ENCODE results near the gene FBRS. TPM values are rescaled to one million over a fixed set of nuclear protein-coding genes. Genes with fewer than 3 reads are reported as not detected.

The FBRS gene
- total RNA-seq, 4 donors from 2014 or later, result 26.2 to 46.8 (median 31.7) TPM

GRCh38 chr16:30645727-30646126 is 12.5 kb upstream of the FBRS start:
- peaks cover 0 to 5% (median 2%) of the 10 kb centered on the region in 4 donors for H3K4me1 ChIP-seq
- H3K4me3 ChIP-seq, result no peak overlapping the region
- no peak for TF ChIP-seq POLR2A (IDR thresholded peaks at IDR 0.05)
- no peak for TF ChIP-seq CTCF (IDR thresholded peaks at IDR 0.05)
- TF ChIP-seq EP300 (IDR thresholded peaks at IDR 0.05), result no peak
- H3K27ac ChIP-seq, result no peak overlapping the region
- 62 to 69% methylated on average over 6 of the region's 6 CpGs for WGBS, 2 donors
- no peaks in the 10 kb centered on the region for H3K27me3 ChIP-seq
- no peak for DNase-seq (ENCODE audit: low spot score in 2 of 2)
- H3K36me3 ChIP-seq, result no peaks in the 10 kb centered on the region
- H3K9me3 ChIP-seq, result no peaks in the 10 kb centered on the region

GRCh38 chr16:30647274-30647571 is 11.0 kb upstream of the FBRS start:
- TF ChIP-seq CTCF (IDR thresholded peaks at IDR 0.05) (no peak), POLR2A (IDR thresholded peaks at IDR 0.05) (no peak), EP300 (IDR thresholded peaks at IDR 0.05) (no peak)
- no peaks in the 10 kb centered on the region for H3K9me3 ChIP-seq
- no peak overlapping the region for H3K27ac ChIP-seq
- H3K4me1 ChIP-seq, result peaks cover 0 to 13% (median 7%) of the 10 kb centered on the region in 4 donors
- 68 to 83% methylated on average over 1 of the region's 1 CpG for WGBS, 2 donors
- no peak overlapping the region for H3K4me3 ChIP-seq
- H3K36me3 ChIP-seq, result no peaks in the 10 kb centered on the region
- DNase-seq (ENCODE audit: low spot score in 2 of 2), result no peak
- H3K27me3 ChIP-seq, result no peaks in the 10 kb centered on the region

GRCh38 chr16:30649725-30650368 is 8.4 kb upstream of the FBRS start:
- TF ChIP-seq POLR2A (IDR thresholded peaks at IDR 0.05) (no peak), CTCF (IDR thresholded peaks at IDR 0.05) (no peak), EP300 (IDR thresholded peaks at IDR 0.05) (no peak)
- H3K27me3 ChIP-seq, result no peaks in the 10 kb centered on the region
- H3K36me3 ChIP-seq, result peaks cover 0 to 26% (median 9%) of the 10 kb centered on the region in 3 donors
- peaks cover 0 to 30% (median 8%) of the 10 kb centered on the region in 4 donors for H3K4me1 ChIP-seq
- peak overlapping the region; percentile 48 to 82 (median 68) for H3K4me3 ChIP-seq
- no peaks in the 10 kb centered on the region for H3K9me3 ChIP-seq
- 36 to 38% methylated on average over 21 to 22 of the region's 22 CpGs for WGBS, 2 donors
- peak overlapping the region; percentile 88 to 97 (median 94) for H3K27ac ChIP-seq
- peak; percentile 20 to 27 for DNase-seq (ENCODE audit: low spot score in 2 of 2)

GRCh38 chr16:30650369-30651123 is 7.7 kb upstream of the FBRS start, which contains the start of gene PRR14:
Gene PRR14, plus strand, starts transcription at chr16:30650960. Its CDS starts 686 bp downstream, at chr16:30651646.
- H3K4me3 ChIP-seq, result peak within 1 kb of the TSS; percentile 48 to 90 (median 82)
- peak; percentile 99 for DNase-seq (ENCODE audit: low spot score in 2 of 2)
- TF ChIP-seq CTCF (IDR thresholded peaks at IDR 0.05) (peak; percentile 20 to 87 (median 51)), EP300 (IDR thresholded peaks at IDR 0.05) (peak; percentile 77 to 88), POLR2A (IDR thresholded peaks at IDR 0.05) (peak; percentile 2 to 10)
- WGBS, 2 donors, result 1% methylated on average over 48 to 52 of the region's 53 CpGs
- H3K9me3 ChIP-seq, result no peaks in the 10 kb centered on the region
- H3K27me3 ChIP-seq, result no peaks in the 10 kb centered on the region
- peak within 1 kb of the TSS; percentile 88 to 97 (median 94) for H3K27ac ChIP-seq
- H3K36me3 ChIP-seq, result peaks cover 2 to 33% (median 10%) of the 10 kb centered on the region in 3 donors
- H3K4me1 ChIP-seq, result peaks cover 0 to 30% (median 8%) of the 10 kb centered on the region in 4 donors
